SK-N-SH treated with all-trans-retinoic acid at 6 μM for 48 hours (cell line): Measurements from ENCODE around the gene ACTBL2.

Source experiments
- ATAC-seq: fragments of 200-7000 bp; cut with Tn5 transposase; 3 replicates; pipeline ENCODE4 v1.9.1; 2020; ENCODE audit warnings: mild to moderate bottlenecking, moderate library complexity
- ARNTL ChIP-seq: fragments of 450-650 bp; formaldehyde crosslinking; IDR thresholded peaks from 2 replicates; pipeline ENCODE4 v1.5.0; 2020; ENCODE audit warnings: low read depth, mild to moderate bottlenecking, moderate library complexity, borderline replicate concordance
- BACH2 ChIP-seq: fragments of 250-450 bp; sonication (Bioruptor Pico); IDR thresholded peaks from 2 replicates; pipeline ENCODE4 v1.9.0; 2021; ENCODE audit warnings: mild to moderate bottlenecking, borderline replicate concordance
- CREB5 ChIP-seq: fragments of 250-450 bp; sonication (Bioruptor Pico); IDR thresholded peaks from 2 replicates; pipeline ENCODE4 v1.5.1; 2020; ENCODE audit warnings: low read depth, mild to moderate bottlenecking, moderate library complexity
- CSDC2 ChIP-seq: fragments of 250-450 bp; sonication (Bioruptor Pico); IDR thresholded peaks from 2 replicates; pipeline ENCODE4 v1.5.0; 2020; ENCODE audit warnings: mild to moderate bottlenecking, moderate library complexity
- CSRNP3 ChIP-seq: fragments of 250-450 bp; sonication (Bioruptor Pico); IDR thresholded peaks from 2 replicates; pipeline ENCODE4 v1.5.1; 2021; ENCODE audit warnings: mild to moderate bottlenecking, moderate library complexity
- ESRRG ChIP-seq: fragments of 250-450 bp; sonication (Bioruptor Pico); IDR thresholded peaks from 2 replicates; pipeline ENCODE4 v1.6.1; 2021; ENCODE audit warnings: mild to moderate bottlenecking
- GLIS3 ChIP-seq: fragments of 250-450 bp; sonication (Bioruptor Pico); IDR thresholded peaks from 2 replicates; pipeline ENCODE4 v1.5.0; 2020; ENCODE audit warnings: mild to moderate bottlenecking, moderate library complexity
- ISL1 ChIP-seq: fragments of 250-450 bp; sonication (Bioruptor Pico); IDR thresholded peaks from 2 replicates; pipeline ENCODE4 v2.1.2; 2022; ENCODE audit warnings: mild to moderate bottlenecking, moderate library complexity
- OSR1 ChIP-seq: fragments of 250-450 bp; sonication (Bioruptor Pico); IDR thresholded peaks from 2 replicates; pipeline ENCODE4 v1.8.0; 2022; ENCODE audit warnings: moderate library complexity, mild to moderate bottlenecking, inconsistent platforms
- PATZ1 ChIP-seq: fragments of 250-450 bp; sonication (Bioruptor Pico); IDR thresholded peaks from 2 replicates; pipeline ENCODE4 v1.8.0; 2020; ENCODE audit warnings: mild to moderate bottlenecking, moderate library complexity, borderline replicate concordance
- POU6F1 ChIP-seq: fragments of 250-450 bp; sonication (Bioruptor Pico); IDR thresholded peaks from 2 replicates; pipeline ENCODE4 v1.8.0; 2021; ENCODE audit warnings: low read depth, mild to moderate bottlenecking, moderate library complexity, borderline replicate concordance
- PPARA ChIP-seq: fragments of 250-450 bp; sonication (Bioruptor Pico); IDR thresholded peaks from 2 replicates; pipeline ENCODE4 v1.5.0; 2020; ENCODE audit warnings: mild to moderate bottlenecking, borderline replicate concordance
- RARB ChIP-seq: fragments of 250-450 bp; sonication (Bioruptor Pico); IDR thresholded peaks from 2 replicates; pipeline ENCODE4 v1.8.0; 2021; ENCODE audit warnings: mild to moderate bottlenecking, moderate library complexity
- SNAI2 ChIP-seq: fragments of 250-450 bp; sonication (Bioruptor Pico); IDR thresholded peaks from 2 replicates; pipeline ENCODE4 v1.5.0; 2020; ENCODE audit warnings: mild to moderate bottlenecking, moderate library complexity
- TCF4 ChIP-seq: fragments of 250-450 bp; sonication (Bioruptor Pico); IDR thresholded peaks from 2 replicates; pipeline ENCODE4 v1.8.0; 2021; ENCODE audit warnings: mild to moderate bottlenecking, moderate library complexity, borderline replicate concordance
- TOX ChIP-seq: fragments of 250-450 bp; sonication (Bioruptor Pico); IDR thresholded peaks from 2 replicates; pipeline ENCODE4 v1.8.0; 2021; ENCODE audit warnings: mild to moderate bottlenecking, moderate library complexity, borderline replicate concordance
- TSHZ2 ChIP-seq: fragments of 250-450 bp; sonication (Bioruptor Pico); IDR thresholded peaks from 2 replicates; pipeline ENCODE4 v1.5.0; 2020; ENCODE audit warnings: mild to moderate bottlenecking, moderate library complexity
- ZC3H10 ChIP-seq: fragments of 250-450 bp; sonication (Bioruptor Pico); IDR thresholded peaks from 2 replicates; pipeline ENCODE4 v1.5.1; 2021; ENCODE audit warnings: mild to moderate bottlenecking, moderate library complexity
- ZFP3 ChIP-seq: fragments of 250-450 bp; sonication (Bioruptor Pico); IDR thresholded peaks from 2 replicates; pipeline ENCODE4 v1.5.0; 2020; ENCODE audit warnings: mild to moderate bottlenecking, moderate library complexity
- ZFP30 ChIP-seq: fragments of 450-650 bp; formaldehyde crosslinking; IDR thresholded peaks from 2 replicates; pipeline ENCODE4 v1.5.0; 2022; ENCODE audit warnings: mild to moderate bottlenecking, moderate library complexity
- ZNF565 ChIP-seq: fragments of 450-650 bp; formaldehyde crosslinking; conservative IDR thresholded peaks from 2 replicates; pipeline ENCODE4 v1.5.0; 2020; ENCODE audit warnings: low read depth, mild to moderate bottlenecking, moderate library complexity
- ZNF70 ChIP-seq: fragments of 450-650 bp; formaldehyde crosslinking; IDR thresholded peaks from 2 replicates; pipeline ENCODE4 v1.5.0; 2020; ENCODE audit warnings: mild to moderate bottlenecking, moderate library complexity
- ZNF8 ChIP-seq: fragments of 450-650 bp; formaldehyde crosslinking; IDR thresholded peaks from 2 replicates; pipeline ENCODE4 v1.5.0; 2020; ENCODE audit warnings: mild to moderate bottlenecking, moderate library complexity

Gene ACTBL2

GRCh38 chr5:57434683-57435082 lies 47.9 kb downstream of the ACTBL2 start:
- ATAC-seq, result no peak
- TF ChIP-seq ZNF70 (CRISPR knock-in tag), result no peak
- peak; percentile 90 for TF ChIP-seq ZC3H10
- no peak for TF ChIP-seq ZFP30 (CRISPR knock-in tag)
- no peak for TF ChIP-seq TCF4 (CRISPR knock-in tag)
- 0 out of 2 replicates have a peak, but pooled peaks have one; percentile 66 for TF ChIP-seq RARB (CRISPR knock-in tag)
- TF ChIP-seq ZNF8 (CRISPR knock-in tag), result no peak
- TF ChIP-seq CSDC2 (CRISPR knock-in tag), result peak; percentile 98
- TF ChIP-seq BACH2 (CRISPR knock-in tag), result no peak
- TF ChIP-seq ZFP3 (CRISPR knock-in tag), result no peak; the same call in 1 of the 2 replicates
- peak; percentile 90; the same call in 1 of the 2 replicates for TF ChIP-seq OSR1 (CRISPR knock-in tag)
- peak; percentile 94 for TF ChIP-seq TOX

- no peak for TF ChIP-seq ZFP30 (CRISPR knock-in tag)
- no peak for TF ChIP-seq BACH2 (CRISPR knock-in tag)
- no peak; the same call in 1 of the 2 replicates for TF ChIP-seq POU6F1 (CRISPR knock-in tag)
- TF ChIP-seq ZNF8 (CRISPR knock-in tag), result no peak
- no peak for TF ChIP-seq TSHZ2 (CRISPR knock-in tag)
- TF ChIP-seq ARNTL (CRISPR knock-in tag), result no peak
- no peak; the same call in 1 of the 2 replicates for TF ChIP-seq TCF4 (CRISPR knock-in tag)
- TF ChIP-seq GLIS3, result peak; percentile 87
- peak; percentile 97 for TF ChIP-seq RARB (CRISPR knock-in tag)
- TF ChIP-seq ZNF70 (CRISPR knock-in tag), result no peak
- no peak for TF ChIP-seq ZNF565 (CRISPR knock-in tag)
- no peak for TF ChIP-seq OSR1 (CRISPR knock-in tag)
- no peak for TF ChIP-seq ESRRG (CRISPR knock-in tag)
- 0 out of 2 replicates have a peak, but pooled peaks have one; percentile 58 for TF ChIP-seq CREB5 (CRISPR knock-in tag)
- TF ChIP-seq PATZ1, result peak; percentile 88
- no peak for TF ChIP-seq ZFP3 (CRISPR knock-in tag)
- TF ChIP-seq CSRNP3 (CRISPR knock-in tag), result no peak; the same call in 1 of the 2 replicates
- TF ChIP-seq TOX, result peak; percentile 95
- TF ChIP-seq ZC3H10, result peak; percentile 87
- TF ChIP-seq SNAI2 (CRISPR knock-in tag), result no peak
- no peak for TF ChIP-seq PPARA (CRISPR knock-in tag)
- TF ChIP-seq CSDC2 (CRISPR knock-in tag), result no peak
- TF ChIP-seq ISL1 (CRISPR knock-in tag), result peak; percentile 94
- ATAC-seq, result peak; percentile 84
Measured at GRCh38 chr5:57434227-57434640, 48.4 kb downstream of the ACTBL2 start.
